Stomach (tissue), 4 donors: Measurements from ENCODE around the gene PPP1R9B.

Source experiments
- POLR2A ChIP-seq, 4 donors: fragments of 450-650 bp; IDR thresholded peaks; one replicate each; pipeline ENCODE4 v1.6.1; 2016; ENCODE audit warnings: antibody characterized with exemption in 4 of 4, control low read depth in 2 of 4, mild to moderate bottlenecking in 1 of 4, moderate library complexity in 1 of 4
- TF ChIP-seq, protein P1 (sequence below), 7 experiments: fragments of 450-650 bp in 4 of 7; fragments of 200-600 bp in 3 of 7; sonication (generic) in 3 of 7; IDR thresholded peaks; one replicate each; pipeline ENCODE4 v1.5.1; 2016 to 2019; ENCODE audit warnings: antibody characterized with exemption in 7 of 7, control low read depth in 2 of 7, mild to moderate bottlenecking in 1 of 7

GRCh38 chr17:50135316-50136095 is 15.0 kb downstream of the PPP1R9B start:
- no peak for TF ChIP-seq POLR2A (IDR thresholded peaks at IDR 0.05)
- TF ChIP-seq, protein P1, sequence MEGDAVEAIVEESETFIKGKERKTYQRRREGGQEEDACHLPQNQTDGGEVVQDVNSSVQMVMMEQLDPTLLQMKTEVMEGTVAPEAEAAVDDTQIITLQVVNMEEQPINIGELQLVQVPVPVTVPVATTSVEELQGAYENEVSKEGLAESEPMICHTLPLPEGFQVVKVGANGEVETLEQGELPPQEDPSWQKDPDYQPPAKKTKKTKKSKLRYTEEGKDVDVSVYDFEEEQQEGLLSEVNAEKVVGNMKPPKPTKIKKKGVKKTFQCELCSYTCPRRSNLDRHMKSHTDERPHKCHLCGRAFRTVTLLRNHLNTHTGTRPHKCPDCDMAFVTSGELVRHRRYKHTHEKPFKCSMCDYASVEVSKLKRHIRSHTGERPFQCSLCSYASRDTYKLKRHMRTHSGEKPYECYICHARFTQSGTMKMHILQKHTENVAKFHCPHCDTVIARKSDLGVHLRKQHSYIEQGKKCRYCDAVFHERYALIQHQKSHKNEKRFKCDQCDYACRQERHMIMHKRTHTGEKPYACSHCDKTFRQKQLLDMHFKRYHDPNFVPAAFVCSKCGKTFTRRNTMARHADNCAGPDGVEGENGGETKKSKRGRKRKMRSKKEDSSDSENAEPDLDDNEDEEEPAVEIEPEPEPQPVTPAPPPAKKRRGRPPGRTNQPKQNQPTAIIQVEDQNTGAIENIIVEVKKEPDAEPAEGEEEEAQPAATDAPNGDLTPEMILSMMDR (IDR thresholded peaks at IDR 0.05) = no peak
